MCF 10A (cell line): ENCODE data around the gene SRSF12. TPM values are rescaled to one million over a fixed set of nuclear protein-coding genes. Genes with fewer than 3 reads are reported as not detected.

ENCODE experiments used
- BruUV-seq: library from RNA; stranded (reverse); fragments of 400-500 nt; replicated peaks from 2 replicates; lab custom pipeline; 2021; lab: Mats Ljungman, UMichigan
- CTCF ChIA-PET: fragments of 300-600 bp; sonication (Branson Sonifier 250); formaldehyde crosslinking; extraction: SDS; loops from one replicate; lab custom pipeline; 2021; ENCODE audit warnings: antibody characterized with exemption, inconsistent platforms; lab: Yijun Ruan, JAX
- POLR2A ChIA-PET: fragments of 300-600, 350-650 bp; sonication (Branson Sonifier 250); formaldehyde crosslinking; extraction: SDS; loops from one replicate; lab custom pipeline; 2020; ENCODE audit warnings: antibody characterized with exemption, inconsistent platforms; lab: Yijun Ruan, JAX
- DNase-seq: peaks from one replicate; pipeline ENCODE4 v3.0.0-alpha.2; 2018; ENCODE audit not compliant: unreplicated experiment
- H3K27ac Mint-ChIP-seq: one replicate; pipeline ENCODE4 v1.8.0; 2022; ENCODE audit warnings: mild to moderate bottlenecking, low read depth, mixed read lengths; ENCODE audit not compliant: unreplicated experiment
- H3K27me3 Mint-ChIP-seq: one replicate; pipeline ENCODE4 v1.8.0; 2022; ENCODE audit warnings: mixed read lengths; ENCODE audit not compliant: insufficient read depth, unreplicated experiment
- H3K36me3 Mint-ChIP-seq: one replicate; pipeline ENCODE4 v1.8.0; 2022; ENCODE audit warnings: mild to moderate bottlenecking, moderate library complexity, mixed read lengths; ENCODE audit not compliant: insufficient read depth, unreplicated experiment
- H3K4me1 Mint-ChIP-seq: one replicate; pipeline ENCODE4 v1.8.0; 2022; ENCODE audit warnings: mixed read lengths; ENCODE audit not compliant: insufficient read depth, unreplicated experiment
- H3K4me3 Mint-ChIP-seq: one replicate; pipeline ENCODE4 v1.8.0; 2022; ENCODE audit warnings: mild to moderate bottlenecking, moderate library complexity, mixed read lengths; ENCODE audit not compliant: unreplicated experiment
- H3K9me3 Mint-ChIP-seq: one replicate; pipeline ENCODE4 v1.8.0; 2022; ENCODE audit warnings: mixed read lengths; ENCODE audit not compliant: unreplicated experiment
- CTCF ChIP-seq: fragments of 200-600 bp; IDR thresholded peaks from one replicate; pipeline ENCODE4 v1.8.0; 2022; ENCODE audit warnings: antibody characterized with exemption, mild to moderate bottlenecking; ENCODE audit not compliant: unreplicated experiment
- intact Hi-C: fragments of 100-400 bp; cut with micrococcal nuclease; formaldehyde crosslinking; loops from 2 replicates; pipeline ENCODE4 v1.14.1; 2022
- total RNA-seq: library from RNA; stranded (reverse); gene quantifications from 2 replicates; pipeline ENCODE4 v1.2.3, GENCODE V29; 2022

Gene SRSF12
- total RNA-seq, 1 experiment from 2014 or later = 1.2 TPM

GRCh38 chr6:89146718-89147700 is 29.1 kb upstream of the SRSF12 start:
- Mint-ChIP-seq H3K4me3 (peak overlapping the region; percentile 80), H3K4me1 (peaks cover 22% of the 10 kb centered on the region), H3K27me3 (no peaks in the 10 kb centered on the region), H3K9me3 (no peaks in the 10 kb centered on the region), H3K36me3 (peaks cover 19% of the 10 kb centered on the region), H3K27ac (peak overlapping the region; percentile 87)
- intact Hi-C loops = loop anchor here (1.0 to 5.0 kb wide), 4 partner anchors 65 to 165 kb away; partner anchors contain the start of gene PNRC1
- peak; percentile 45 for DNase-seq
- TSS peak; percentile 63 for BruUV-seq
- POLR2A ChIA-PET = interaction anchor here (0.6 to 4.5 kb wide), 29 partner anchors 7 to 1448 kb away, joined by 3 to 110 read pairs (median 4); partner anchors contain the start of genes AKIRIN2, PNRC1, RNGTT and SRSF12
- no peak for TF ChIP-seq CTCF
- CTCF ChIA-PET = interaction anchor here (0.6 to 4.3 kb wide), 10 partner anchors 9 to 225 kb away, joined by 3 to 21 read pairs (median 4); no protein-coding TSS in a partner anchor

GRCh38 chr6:89145956-89146717 is 28.3 kb upstream of the SRSF12 start, which contains the start of gene PM20D2:
Gene PM20D2, plus strand, starts transcription at chr6:89146055. Its CDS starts 90 bp downstream, at chr6:89146145.
- intact Hi-C loops = loop anchor here (1.0 to 5.0 kb wide), 4 partner anchors 64 to 164 kb away; partner anchors contain the start of gene PNRC1
- peak within 1 kb of the TSS; percentile 87 for H3K27ac Mint-ChIP-seq
- peak within 1 kb of the TSS; percentile 80 for H3K4me3 Mint-ChIP-seq
- DNase-seq = peak; percentile 69
- no peaks in the 10 kb centered on the region for H3K9me3 Mint-ChIP-seq
- no TSS peak for BruUV-seq
- no peaks in the 10 kb centered on the region for H3K27me3 Mint-ChIP-seq
- no peak for TF ChIP-seq CTCF
- CTCF ChIA-PET = interaction anchor here (0.6 to 4.3 kb wide), 10 partner anchors 10 to 1350 kb away, joined by 3 to 21 read pairs (median 3); no protein-coding TSS in a partner anchor
- H3K36me3 Mint-ChIP-seq = peaks cover 11% of the 10 kb centered on the region
- H3K4me1 Mint-ChIP-seq = peaks cover 22% of the 10 kb centered on the region
- POLR2A ChIA-PET = interaction anchor here (0.6 to 4.5 kb wide), 31 partner anchors 8 to 1447 kb away, joined by 3 to 110 read pairs (median 5); partner anchors contain the start of genes AKIRIN2, LYRM2, PNRC1 and RNGTT

GRCh38 chr6:89145091-89145955 is 27.5 kb upstream of the SRSF12 start:
- peak overlapping the region; percentile 87 for H3K27ac Mint-ChIP-seq
- H3K4me3 Mint-ChIP-seq = peak overlapping the region; percentile 80
- TF ChIP-seq CTCF = no peak
- POLR2A ChIA-PET = interaction anchor here (0.6 to 4.5 kb wide), 30 partner anchors 9 to 1446 kb away, joined by 3 to 110 read pairs (median 5); partner anchors contain the start of genes AKIRIN2, LYRM2, PNRC1 and RNGTT
- peaks cover 6% of the 10 kb centered on the region for H3K36me3 Mint-ChIP-seq
- peaks cover 22% of the 10 kb centered on the region for H3K4me1 Mint-ChIP-seq
- H3K9me3 Mint-ChIP-seq = no peaks in the 10 kb centered on the region
- peak; percentile 43 for DNase-seq
- H3K27me3 Mint-ChIP-seq = no peaks in the 10 kb centered on the region
- intact Hi-C loops = loop anchor here (5.0 kb wide), 2 partner anchors 63 to 152 kb away; partner anchors contain the start of gene PNRC1
- TSS peak; percentile 33 for BruUV-seq
- CTCF ChIA-PET = interaction anchor here (0.6 to 4.3 kb wide), 10 partner anchors 15 to 1349 kb away, joined by 3 to 21 read pairs (median 4); no protein-coding TSS in a partner anchor
